Astrocyte of the spinal cord (primary cell): ENCODE measurements around the gene KIAA0408.

Source experiments
- DNase-seq: peaks from one replicate; pipeline ENCODE4 v3.0.0; 2011; ENCODE audit warnings: low read depth, low spot score
- H3K4me3 ChIP-seq: 2 replicates; pipeline ENCODE4 v1.5.1; 2011; ENCODE audit warnings: low read depth, mild to moderate bottlenecking, low read length, moderate library complexity
- in situ Hi-C: cut with HindIII; loops from 2 replicates; pipeline ENCODE4 v1.10.0; 2017; ENCODE audit warnings: low sequenced_read_pairs
- TF ChIP-seq, protein P1 (sequence below): IDR thresholded peaks from 2 replicates; pipeline ENCODE4 v1.5.1; 2012; ENCODE audit warnings: low read depth, mild to moderate bottlenecking, low read length, inconsistent platforms

KIAA0408 gene

GRCh38 chr6:127481111-127481510 lies 21.9 kb upstream of the KIAA0408 start:
- H3K4me3 ChIP-seq: no peak overlapping the region
- in situ Hi-C loops: no loop called here
- TF ChIP-seq, protein P1, sequence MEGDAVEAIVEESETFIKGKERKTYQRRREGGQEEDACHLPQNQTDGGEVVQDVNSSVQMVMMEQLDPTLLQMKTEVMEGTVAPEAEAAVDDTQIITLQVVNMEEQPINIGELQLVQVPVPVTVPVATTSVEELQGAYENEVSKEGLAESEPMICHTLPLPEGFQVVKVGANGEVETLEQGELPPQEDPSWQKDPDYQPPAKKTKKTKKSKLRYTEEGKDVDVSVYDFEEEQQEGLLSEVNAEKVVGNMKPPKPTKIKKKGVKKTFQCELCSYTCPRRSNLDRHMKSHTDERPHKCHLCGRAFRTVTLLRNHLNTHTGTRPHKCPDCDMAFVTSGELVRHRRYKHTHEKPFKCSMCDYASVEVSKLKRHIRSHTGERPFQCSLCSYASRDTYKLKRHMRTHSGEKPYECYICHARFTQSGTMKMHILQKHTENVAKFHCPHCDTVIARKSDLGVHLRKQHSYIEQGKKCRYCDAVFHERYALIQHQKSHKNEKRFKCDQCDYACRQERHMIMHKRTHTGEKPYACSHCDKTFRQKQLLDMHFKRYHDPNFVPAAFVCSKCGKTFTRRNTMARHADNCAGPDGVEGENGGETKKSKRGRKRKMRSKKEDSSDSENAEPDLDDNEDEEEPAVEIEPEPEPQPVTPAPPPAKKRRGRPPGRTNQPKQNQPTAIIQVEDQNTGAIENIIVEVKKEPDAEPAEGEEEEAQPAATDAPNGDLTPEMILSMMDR: no peak
- peak; percentile 12 for DNase-seq

DNA sequence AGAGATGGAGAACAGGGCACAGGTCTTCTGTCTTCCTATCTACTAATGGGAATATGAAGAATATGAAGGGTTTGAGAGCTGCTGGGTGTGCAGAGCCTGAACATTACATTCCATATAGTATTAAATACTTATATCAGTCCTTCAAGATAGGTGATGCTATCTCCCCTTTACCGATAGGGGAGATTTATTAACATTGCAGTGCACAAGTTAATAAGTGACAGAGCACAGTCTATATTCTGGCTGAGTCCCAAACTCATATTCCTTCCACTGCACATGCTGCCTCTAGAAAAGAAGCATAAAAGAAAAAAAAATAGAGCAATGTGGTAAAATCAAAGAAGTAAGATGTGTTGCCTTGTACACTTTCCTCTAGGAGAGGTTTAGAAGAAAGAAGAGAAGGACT lies 18.5 kb upstream of the KIAA0408 start:
- in situ Hi-C loops: no loop called here
- TF ChIP-seq, protein P1: no peak
- H3K4me3 ChIP-seq: no peak overlapping the region
- DNase-seq: no peak

- DNase-seq: no peak
- no peak overlapping the region for H3K4me3 ChIP-seq
- TF ChIP-seq, protein P1: no peak
- in situ Hi-C loops: no loop called here
These were observed 16.6 kb upstream of the KIAA0408 start for GRCh38 chr6:127475823-127476176.

- no peak for DNase-seq
- no peak overlapping the region for H3K4me3 ChIP-seq
- in situ Hi-C loops: no loop called here
- TF ChIP-seq, protein P1: no peak
These were observed 16.1 kb upstream of the KIAA0408 start for GRCh38 chr6:127475135-127475822.

- no peak for DNase-seq
- TF ChIP-seq, protein P1: no peak
- no peak overlapping the region for H3K4me3 ChIP-seq
- in situ Hi-C loops: no loop called here
These were observed 12.4 kb upstream of the KIAA0408 start for GRCh38 chr6:127471379-127472255.

DNA sequence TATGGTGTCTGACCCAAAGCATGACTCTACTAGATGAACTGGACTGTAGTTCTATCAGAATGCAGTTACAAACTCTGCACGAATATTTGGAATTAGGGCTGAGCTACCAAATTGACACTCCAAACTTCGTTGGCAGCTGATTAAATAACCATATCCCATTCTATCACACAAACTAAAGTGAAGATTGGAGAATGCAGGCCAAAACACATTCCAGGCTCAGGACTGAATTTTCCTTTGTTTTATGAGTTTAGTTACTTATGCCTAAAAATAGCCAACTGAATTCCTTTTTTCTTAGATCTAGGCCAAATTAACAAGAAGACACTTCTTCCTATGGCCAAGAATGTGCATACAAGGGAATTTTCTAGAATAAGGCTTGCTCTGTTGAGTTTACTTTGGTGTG lies 9.7 kb upstream of the KIAA0408 start:
- DNase-seq: no peak
- H3K4me3 ChIP-seq: no peak overlapping the region
- TF ChIP-seq, protein P1: no peak
- in situ Hi-C loops: no loop called here
